Smooth muscle cell (in vitro differentiated cells): Measurements from ENCODE around the gene IL1A. TPM values are rescaled to one million over a fixed set of nuclear protein-coding genes. Genes with fewer than 3 reads are reported as not detected.

ENCODE experiments used
- DNase-seq: peaks from one replicate; lab custom pipeline; 2025; ENCODE audit not compliant: unreplicated experiment; lab: John Stamatoyannopoulos, UW
- H2AFZ ChIP-seq: fragments of 200-600 bp; sonication (generic); 2 replicates; pipeline ENCODE4 v1.6.0; 2016; ENCODE audit warnings: antibody characterized with exemption, low read depth, mild to moderate bottlenecking
- H3F3A ChIP-seq: fragments of 200-600 bp; sonication (generic); 2 replicates; pipeline ENCODE4 v1.6.0; 2017; ENCODE audit warnings: antibody characterized with exemption, low read depth
- H3K27ac ChIP-seq: fragments of 200-600 bp; sonication (generic); 2 replicates; pipeline ENCODE4 v1.5.1; 2016; ENCODE audit warnings: low read depth, mild to moderate bottlenecking
- H3K27me3 ChIP-seq: fragments of 200-600 bp; sonication (generic); 2 replicates; pipeline ENCODE4 v1.6.1; 2016; ENCODE audit warnings: low read depth, mild to moderate bottlenecking
- H3K36me3 ChIP-seq: fragments of 200-600 bp; sonication (generic); 2 replicates; pipeline ENCODE4 v1.5.1; 2016; ENCODE audit warnings: low read depth
- H3K4me1 ChIP-seq: fragments of 200-600 bp; sonication (generic); 2 replicates; pipeline ENCODE4 v1.5.1; 2016; ENCODE audit warnings: low read depth
- H3K4me2 ChIP-seq: fragments of 200-600 bp; sonication (generic); 2 replicates; pipeline ENCODE4 v1.6.0; 2016; ENCODE audit warnings: mild to moderate bottlenecking
- H3K4me3 ChIP-seq: fragments of 200-600 bp; sonication (generic); 2 replicates; pipeline ENCODE4 v1.5.1; 2016; ENCODE audit warnings: mild to moderate bottlenecking
- H3K79me2 ChIP-seq: fragments of 200-600 bp; sonication (generic); 2 replicates; pipeline ENCODE4 v1.6.0; 2016; ENCODE audit warnings: low read depth, mild to moderate bottlenecking
- H3K9ac ChIP-seq: fragments of 200-600 bp; sonication (generic); 2 replicates; pipeline ENCODE4 v1.6.0; 2016; ENCODE audit warnings: low read depth
- H3K9me3 ChIP-seq: fragments of 200-600 bp; sonication (generic); replicated peaks from 2 replicates; pipeline ENCODE4 v1.5.1; 2016; ENCODE audit warnings: low read depth
- H4K20me1 ChIP-seq: fragments of 200-600 bp; sonication (generic); 2 replicates; pipeline ENCODE4 v1.6.0; 2016; ENCODE audit warnings: low read depth
- WGBS: methylation state at CpG from one replicate; pipeline ENCODE4 v1.1.7; 2016; ENCODE audit warnings: low lambda C conversion rate; 5-methylcytosine and 5-hydroxymethylcytosine counted together
- polyA plus RNA-seq: library from polyadenylated mRNA; unstranded; fragments of >200 nt; fragmentation: Nextera tagmentation; extraction: Ambion mirVana; gene quantifications from 2 replicates; pipeline ENCODE4 v1.2.1, GENCODE V29; 2016
- total RNA-seq: library from RNA; depleted of rRNA; stranded (reverse); fragments of >200 nt; gene quantifications from 2 replicates; pipeline ENCODE4 v1.2.3, GENCODE V29; 2014
- TF ChIP-seq, protein P1 (sequence below): fragments of 200-600 bp; sonication (generic); IDR thresholded peaks from 2 replicates; pipeline ENCODE4 v1.5.1; 2017; ENCODE audit warnings: borderline replicate concordance, mild to moderate bottlenecking, antibody characterized with exemption; ENCODE audit not compliant: insufficient read depth, poor library complexity, severe bottlenecking

IL1A gene
- total and polyA plus RNA-seq, 2 experiments from 2014 or later: 1.4 to 6.4 TPM

DNA sequence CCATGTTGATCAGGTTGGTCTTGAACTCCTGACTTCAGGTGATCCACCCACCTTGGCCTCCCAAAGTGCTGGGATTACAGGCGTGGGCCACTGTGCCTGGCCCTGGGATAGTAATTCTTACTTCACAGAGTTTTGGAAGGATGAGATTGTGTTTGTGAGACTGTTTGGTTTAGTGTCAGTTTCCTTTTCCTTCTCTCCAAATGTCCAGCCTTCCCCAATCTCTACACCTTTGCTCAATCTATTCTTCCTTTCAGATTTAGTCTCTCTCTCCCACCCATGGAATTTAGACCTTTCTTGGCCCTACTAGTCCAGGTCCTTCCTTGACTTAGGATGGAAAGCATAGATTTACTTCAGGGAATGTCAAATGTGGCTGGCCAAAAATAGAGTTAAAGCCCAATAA lies 12.2 kb upstream of the IL1A start:
- H2AFZ ChIP-seq: no peak overlapping the region
- H3F3A ChIP-seq: peaks cover 15% of the 10 kb centered on the region
- no peak overlapping the region for H3K9ac ChIP-seq
- H3K79me2 ChIP-seq: no peaks in the 10 kb centered on the region
- WGBS: 53% methylated on average over 1 of the region's 1 CpG
- H3K4me2 ChIP-seq: no peak overlapping the region
- DNase-seq: no peak
- H3K4me3 ChIP-seq: no peak overlapping the region
- H3K36me3 ChIP-seq: no peaks in the 10 kb centered on the region
- no peaks in the 10 kb centered on the region for H3K27me3 ChIP-seq
- TF ChIP-seq, protein P1, sequence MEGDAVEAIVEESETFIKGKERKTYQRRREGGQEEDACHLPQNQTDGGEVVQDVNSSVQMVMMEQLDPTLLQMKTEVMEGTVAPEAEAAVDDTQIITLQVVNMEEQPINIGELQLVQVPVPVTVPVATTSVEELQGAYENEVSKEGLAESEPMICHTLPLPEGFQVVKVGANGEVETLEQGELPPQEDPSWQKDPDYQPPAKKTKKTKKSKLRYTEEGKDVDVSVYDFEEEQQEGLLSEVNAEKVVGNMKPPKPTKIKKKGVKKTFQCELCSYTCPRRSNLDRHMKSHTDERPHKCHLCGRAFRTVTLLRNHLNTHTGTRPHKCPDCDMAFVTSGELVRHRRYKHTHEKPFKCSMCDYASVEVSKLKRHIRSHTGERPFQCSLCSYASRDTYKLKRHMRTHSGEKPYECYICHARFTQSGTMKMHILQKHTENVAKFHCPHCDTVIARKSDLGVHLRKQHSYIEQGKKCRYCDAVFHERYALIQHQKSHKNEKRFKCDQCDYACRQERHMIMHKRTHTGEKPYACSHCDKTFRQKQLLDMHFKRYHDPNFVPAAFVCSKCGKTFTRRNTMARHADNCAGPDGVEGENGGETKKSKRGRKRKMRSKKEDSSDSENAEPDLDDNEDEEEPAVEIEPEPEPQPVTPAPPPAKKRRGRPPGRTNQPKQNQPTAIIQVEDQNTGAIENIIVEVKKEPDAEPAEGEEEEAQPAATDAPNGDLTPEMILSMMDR: no peak
- H3K9me3 ChIP-seq: no peaks in the 10 kb centered on the region
- no peaks in the 10 kb centered on the region for H4K20me1 ChIP-seq
- H3K27ac ChIP-seq: no peak overlapping the region
- peaks cover 5% of the 10 kb centered on the region for H3K4me1 ChIP-seq

DNA sequence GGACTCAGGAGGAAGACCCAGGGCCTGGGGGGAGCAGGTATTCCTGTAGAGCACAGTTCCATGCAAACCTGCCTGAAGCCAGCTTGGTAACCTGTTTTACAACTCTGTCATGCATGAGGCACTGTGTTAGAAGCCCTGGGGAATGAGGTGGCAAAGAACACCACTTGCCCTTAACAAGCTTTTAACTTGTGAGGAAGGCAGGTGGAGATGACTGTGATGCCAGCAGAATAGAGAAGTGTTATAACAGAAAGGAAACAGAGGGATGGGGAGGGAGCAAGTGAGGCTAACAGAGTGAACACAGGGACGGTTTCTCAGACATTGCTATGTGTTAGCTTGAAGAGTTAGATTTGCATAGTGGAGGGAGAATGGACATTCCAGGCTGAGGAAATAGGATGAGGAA lies 11.5 kb upstream of the IL1A start:
- Histone ChIP-seq H3K79me2 (no peaks in the 10 kb centered on the region), H3K4me3 (no peak overlapping the region), H3K9me3 (no peaks in the 10 kb centered on the region), H3K36me3 (no peaks in the 10 kb centered on the region), H3K27me3 (no peaks in the 10 kb centered on the region), H3K4me2 (no peak overlapping the region), H3K27ac (peak overlapping the region; percentile 94), H3K9ac (no peak overlapping the region), H3F3A (peaks cover 15% of the 10 kb centered on the region), H3K4me1 (peaks cover 5% of the 10 kb centered on the region), H2AFZ (no peak overlapping the region), H4K20me1 (no peaks in the 10 kb centered on the region)
- TF ChIP-seq, protein P1: no peak
- no peak for DNase-seq
- WGBS: 53% methylated on average over 1 of the region's 1 CpG

DNA sequence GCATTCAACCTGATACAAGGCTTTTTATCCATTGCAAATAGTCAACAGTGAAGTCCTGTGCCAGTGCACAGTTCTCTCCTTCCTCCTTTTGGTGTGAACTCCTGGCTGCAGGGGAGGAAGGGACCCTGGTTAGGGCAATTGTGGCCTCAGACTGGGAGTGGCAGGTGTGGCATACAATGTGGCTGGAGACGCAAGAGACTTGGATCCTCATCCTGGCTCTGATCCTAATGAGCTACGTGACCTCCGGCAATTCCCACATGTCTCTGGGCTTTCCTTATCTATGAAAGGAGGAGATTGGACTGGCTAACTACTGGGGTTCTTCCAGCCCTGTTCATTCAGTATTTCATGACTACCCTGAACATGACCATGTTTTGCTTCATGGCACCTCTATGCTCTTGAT lies 10.5 kb upstream of the IL1A start:
- no peak overlapping the region for H3K9ac ChIP-seq
- H2AFZ ChIP-seq: no peak overlapping the region
- no peaks in the 10 kb centered on the region for H3K27me3 ChIP-seq
- no peak for DNase-seq
- H3K9me3 ChIP-seq: no peaks in the 10 kb centered on the region
- TF ChIP-seq, protein P1: no peak
- H4K20me1 ChIP-seq: no peaks in the 10 kb centered on the region
- H3K36me3 ChIP-seq: no peaks in the 10 kb centered on the region
- peaks cover 15% of the 10 kb centered on the region for H3F3A ChIP-seq
- no peaks in the 10 kb centered on the region for H3K79me2 ChIP-seq
- peak overlapping the region; percentile 49 for H3K4me2 ChIP-seq
- no peak overlapping the region for H3K4me3 ChIP-seq
- peaks cover 5% of the 10 kb centered on the region for H3K4me1 ChIP-seq
- WGBS: 56% methylated on average over 3 of the region's 3 CpGs
- H3K27ac ChIP-seq: peak overlapping the region; percentile 94

- no peaks in the 10 kb centered on the region for H3K36me3 ChIP-seq
- H3K9me3 ChIP-seq: no peaks in the 10 kb centered on the region
- H4K20me1 ChIP-seq: no peaks in the 10 kb centered on the region
- H3K4me1 ChIP-seq: peaks cover 5% of the 10 kb centered on the region
- peaks cover 15% of the 10 kb centered on the region for H3F3A ChIP-seq
- WGBS: 47% methylated on average over 5 of the region's 5 CpGs
- H3K27me3 ChIP-seq: no peaks in the 10 kb centered on the region
- H3K9ac ChIP-seq: peak overlapping the region; percentile 58
- H3K79me2 ChIP-seq: no peaks in the 10 kb centered on the region
- H3K27ac ChIP-seq: peak overlapping the region; percentile 94
- H3K4me3 ChIP-seq: no peak overlapping the region
- TF ChIP-seq, protein P1: no peak
- peak overlapping the region; percentile 49 for H3K4me2 ChIP-seq
- H2AFZ ChIP-seq: peak overlapping the region; percentile 74
- no peak for DNase-seq
Observed at GRCh38 chr2:112794131-112794733, 9.9 kb upstream of the IL1A start.
